GM15510 (cell line): ENCODE results near the gene NOTCH1.
A peak's percentile ranks its signal among the peaks of the same experiment; 100 is the strongest.

Experiments
- POLR2A ChIP-seq: IDR thresholded peaks from 3 replicates; pipeline ENCODE4 v1.6.1; 2011; ENCODE audit warnings: borderline replicate concordance; ENCODE audit not compliant: insufficient read length; ENCODE audit errors: extremely low read depth

Gene NOTCH1

GRCh38 chr9:136486823-136487620 is 58.8 kb downstream of the NOTCH1 start:
- TF ChIP-seq POLR2A = no peak

DNA sequence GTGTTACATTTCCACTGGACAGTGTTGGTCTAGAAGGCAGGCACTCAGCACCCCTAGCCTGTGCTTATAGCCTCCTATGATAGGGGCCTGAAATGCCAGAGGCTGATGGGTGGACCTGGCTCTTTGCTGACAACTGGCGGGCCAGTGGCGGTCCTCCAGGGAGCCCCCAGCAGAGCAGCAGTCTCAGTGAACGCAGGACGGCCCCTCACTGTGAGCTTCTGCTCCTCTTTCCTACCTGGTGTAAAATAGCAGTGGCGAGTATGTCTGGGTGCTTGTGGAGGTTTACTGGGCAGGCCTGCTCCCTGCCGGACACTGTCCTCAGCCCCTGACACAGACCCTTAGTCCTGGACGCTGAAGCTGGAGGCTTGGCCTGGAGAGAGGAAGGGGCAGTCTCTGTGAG is 59.7 kb downstream of the NOTCH1 start:
- TF ChIP-seq POLR2A = no peak

DNA sequence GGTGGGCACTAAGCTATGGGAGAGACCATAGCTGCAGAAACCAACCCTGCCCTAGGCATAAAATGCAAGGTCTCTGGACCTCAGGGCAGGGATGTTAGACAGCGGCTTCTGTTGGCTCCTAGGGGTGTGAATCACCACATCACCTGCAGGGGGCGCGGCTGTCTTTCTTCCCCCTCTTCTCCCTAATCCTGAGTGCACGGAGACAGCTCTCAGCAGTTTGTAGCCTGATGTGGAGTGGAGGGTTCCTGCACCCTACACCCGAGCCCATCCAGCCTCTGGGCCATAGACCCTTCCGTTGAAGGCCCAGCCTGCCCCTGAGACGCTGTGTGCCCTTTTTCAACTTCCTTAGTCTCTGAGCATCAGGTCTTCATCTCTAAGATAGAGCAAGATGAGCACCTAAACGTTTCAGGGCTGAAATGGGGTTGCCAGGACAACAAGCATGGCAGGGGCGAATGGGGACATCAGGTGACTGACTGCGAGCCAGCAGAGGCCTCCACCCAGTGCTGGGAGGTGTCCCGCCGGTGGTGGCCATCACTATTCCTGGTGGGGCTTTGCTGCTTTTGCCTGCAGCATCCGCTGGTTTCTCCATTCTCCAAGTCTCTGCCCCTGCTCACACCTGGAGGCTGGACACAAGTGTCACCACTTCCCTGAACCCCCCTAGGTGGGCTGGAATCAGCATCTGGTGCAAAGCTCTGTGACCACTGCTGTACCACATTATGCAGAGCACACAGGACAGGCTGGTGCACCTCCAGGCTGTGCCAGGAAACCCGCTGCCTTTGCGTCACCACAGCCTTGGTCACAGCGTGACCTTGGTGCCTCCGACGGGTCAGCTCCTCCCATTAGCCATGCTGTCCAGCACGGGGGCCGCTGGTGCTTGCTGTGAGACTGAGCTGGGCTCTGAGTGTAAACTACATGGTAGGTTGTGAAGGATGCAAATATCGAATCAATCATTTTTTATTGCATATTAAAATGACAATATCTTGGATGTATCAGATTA is 60.5 kb downstream of the NOTCH1 start:
- TF ChIP-seq POLR2A = no peak

DNA sequence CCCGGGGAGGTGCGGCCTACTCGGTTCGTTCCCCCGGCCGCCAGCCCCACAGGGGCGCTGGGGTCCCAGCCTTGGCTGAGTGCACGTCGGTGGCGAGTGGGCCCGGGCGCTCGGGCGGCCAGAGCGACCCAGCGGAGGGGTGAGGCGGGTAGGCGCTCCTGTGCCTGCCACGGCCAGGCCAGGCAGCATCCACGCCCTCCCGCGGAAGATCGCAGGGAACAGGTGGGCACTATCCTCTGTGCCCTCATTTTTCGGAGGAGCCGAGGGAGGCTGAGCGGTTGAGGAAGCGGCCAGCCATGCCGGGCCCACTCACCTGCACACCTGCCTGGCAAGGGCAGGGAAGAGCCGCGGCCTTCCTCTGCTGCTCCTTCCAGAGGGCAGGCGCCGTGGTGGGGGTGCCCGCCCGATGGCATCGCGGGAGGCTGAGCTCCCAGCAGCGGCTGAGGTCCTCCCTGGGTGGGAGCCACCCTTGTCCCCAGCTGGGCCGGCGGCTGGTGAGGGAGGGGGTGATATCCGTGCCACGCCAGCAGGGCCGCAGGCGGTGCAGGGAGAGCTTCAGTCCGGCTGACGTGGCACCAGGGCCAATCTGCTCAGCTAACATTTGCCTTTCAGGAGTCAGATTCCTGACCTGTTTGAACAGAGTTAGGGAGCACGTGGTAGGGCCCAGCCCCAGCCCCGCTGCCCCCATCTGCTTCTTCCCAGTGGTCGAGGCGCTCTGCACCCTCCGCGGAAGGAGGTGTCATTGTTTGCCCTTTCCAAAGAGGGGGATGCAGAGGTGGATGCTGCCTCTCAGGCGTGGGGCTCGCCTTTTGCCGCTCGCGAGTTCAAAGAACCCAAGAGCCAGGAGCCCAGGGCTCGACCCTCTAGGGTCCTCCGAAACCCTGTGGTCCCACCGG is 61.4 kb downstream of the NOTCH1 start:
- TF ChIP-seq POLR2A = no peak

- TF ChIP-seq POLR2A = peak; percentile 57
These were observed 62.2 kb downstream of the NOTCH1 start for GRCh38 chr9:136483589-136484152.

GRCh38 chr9:136482793-136483588 is 62.9 kb downstream of the NOTCH1 start, which contains the start of gene SEC16A:
TSS of gene SEC16A (minus strand) at chr9:136483040. CDS start at chr9:136477615, 5,425 bp downstream.
- TF ChIP-seq POLR2A = peak; percentile 92

DNA sequence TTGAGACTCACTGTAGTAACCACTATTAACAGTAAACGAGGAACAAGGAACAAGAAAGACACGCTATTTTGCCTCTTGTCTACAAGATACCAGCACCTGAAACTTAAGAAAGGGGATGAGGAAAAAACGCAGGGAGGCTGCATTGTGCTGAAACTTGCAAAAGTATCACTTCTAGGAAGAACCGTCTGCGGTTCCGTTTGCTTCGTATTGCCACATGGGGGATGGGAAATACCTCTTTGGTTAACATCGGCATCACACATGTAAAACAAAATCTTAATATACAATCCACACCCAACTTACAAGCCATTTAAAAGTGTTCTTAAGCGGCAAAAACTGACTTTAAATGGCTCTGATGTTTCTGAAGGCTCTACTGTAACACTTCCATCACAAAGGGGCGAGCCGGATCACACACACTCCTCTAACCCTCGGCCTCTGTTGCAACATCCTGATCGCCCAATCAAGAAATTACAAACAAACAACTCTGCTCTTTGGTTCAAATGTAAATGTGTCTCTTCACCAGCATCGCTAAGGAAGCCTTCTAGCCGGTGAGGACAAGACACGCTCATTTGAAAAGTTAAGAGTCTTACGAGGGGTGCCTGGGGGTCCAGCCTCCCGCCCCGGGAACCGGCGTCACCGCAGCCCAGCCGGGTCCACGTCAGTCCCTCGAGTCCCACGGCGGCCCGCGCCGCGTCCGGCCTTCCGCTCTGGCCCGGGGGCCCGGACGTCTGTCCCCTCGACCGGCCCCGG is 63.6 kb downstream of the NOTCH1 start:
- TF ChIP-seq POLR2A = no peak

- no peak for TF ChIP-seq POLR2A
These were observed 64.3 kb downstream of the NOTCH1 start for GRCh38 chr9:136481558-136481957.

DNA sequence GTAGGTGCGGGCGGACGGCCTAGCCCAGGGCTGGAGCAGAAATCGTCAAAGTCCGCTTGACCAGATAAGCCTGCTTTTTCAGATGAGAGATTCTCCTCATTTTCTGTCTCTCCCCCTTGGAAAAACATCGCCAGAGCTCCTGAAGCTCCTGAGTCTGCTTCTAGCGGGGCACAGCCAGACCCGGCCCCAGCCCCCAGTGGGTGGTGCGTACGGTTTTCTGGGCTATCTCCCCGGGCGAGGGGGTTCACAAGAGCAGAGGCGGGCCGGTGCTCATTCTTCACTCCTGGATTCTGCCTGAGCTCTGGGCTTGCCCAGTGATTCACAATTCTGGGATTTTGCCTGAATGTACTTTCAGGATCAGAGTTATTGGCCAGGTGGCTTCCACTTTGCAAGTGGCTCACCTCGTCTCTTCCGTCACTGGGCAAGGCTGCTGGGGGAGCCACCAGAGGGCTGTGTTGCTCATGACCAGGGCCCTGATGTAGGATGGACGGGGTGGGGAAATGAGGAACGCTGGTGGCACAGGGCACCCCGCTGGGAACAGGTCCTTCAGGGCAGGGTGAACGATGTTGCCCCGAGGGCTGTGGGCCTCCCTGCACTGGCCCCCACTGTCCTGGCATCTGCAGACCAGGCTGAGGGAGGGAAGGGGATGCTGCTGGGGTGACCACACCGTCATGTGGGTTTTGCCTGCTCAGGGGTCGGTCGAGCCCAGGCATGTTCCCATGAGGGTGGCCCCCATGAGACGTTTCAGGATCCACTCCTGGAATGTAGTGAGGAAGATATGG is 69.3 kb downstream of the NOTCH1 start:
- TF ChIP-seq POLR2A = no peak

GRCh38 chr9:136474974-136475865 is 70.6 kb downstream of the NOTCH1 start:
- TF ChIP-seq POLR2A = no peak
